ENCODE data around the gene TSPEAR. TPM values are rescaled to one million over a fixed set of nuclear protein-coding genes. Genes with fewer than 3 reads are reported as not detected.

Gene TSPEAR
- total and polyA plus RNA-seq, 9 of the 15 experiments (the other 6 are each of a cell fraction or from before 2014, with no cell fraction given) = not detected

DNA sequence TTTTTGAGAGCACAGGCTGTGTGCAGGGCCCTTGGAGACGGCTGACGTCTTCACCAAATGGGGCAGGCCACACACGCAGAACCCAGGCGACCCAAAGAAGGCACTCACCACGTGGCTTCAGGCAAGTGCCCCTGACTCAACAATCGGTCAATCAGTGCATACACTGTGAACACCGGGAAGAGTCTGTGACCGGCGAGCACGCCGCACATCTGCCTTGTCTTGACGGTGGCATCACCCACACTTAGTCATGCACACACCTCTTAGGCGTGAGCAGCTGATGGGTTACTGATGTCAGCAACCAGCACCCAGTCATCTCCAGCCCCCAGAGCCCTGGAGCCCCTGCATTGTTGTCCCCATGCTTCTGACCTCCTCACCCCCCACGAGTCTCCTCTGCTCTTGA, 261.0 kb downstream of the TSPEAR start:
- DNase-seq (ENCODE audit: extremely low read depth in 1 of 4, low spot score in 3 of 4) = no peak
- no peak for FAIRE-seq
- Histone ChIP-seq H3K9ac (ENCODE audit: insufficient read depth in 1 of 2, low read depth in 2 of 2, low read length in 2 of 2) (no peak overlapping the region), H3K9me1 (ENCODE audit: control insufficient read depth, insufficient read depth, low read length) (no peaks in the 10 kb centered on the region), H4K20me1 (replicated peaks; ENCODE audit: control insufficient read depth, insufficient read depth, low read length) (no peaks in the 10 kb centered on the region), H3K79me2 (ENCODE audit: control insufficient read depth, insufficient read depth, low read length) (no peaks in the 10 kb centered on the region), H3K4me3 (no peak overlapping the region), H3K4me1 (replicated peaks in 1 of 2; ENCODE audit: control insufficient read depth in 2 of 2, insufficient read depth in 2 of 2, low read length in 2 of 2) (peaks cover 0 to 7% of the 10 kb centered on the region in 2 experiments; a peak in 1 of 5 replicates), H3K9me3 (replicated peaks; ENCODE audit: control insufficient read depth, insufficient read depth, low read depth, low read length) (no peaks in the 10 kb centered on the region), H3K27ac (ENCODE audit: extremely low read depth, low read depth, low read length) (no peak overlapping the region), H3K36me3 (ENCODE audit: control insufficient read depth, insufficient read depth, low read length) (no peaks in the 10 kb centered on the region), H2AFZ (ENCODE audit: low read depth, low read length) (no peak overlapping the region), H3K27me3 (ENCODE audit: control insufficient read depth in 2 of 2, insufficient read depth in 2 of 2, low read length in 2 of 2) (peaks cover 42 to 62% of the 10 kb centered on the region in 2 experiments), H3K4me2 (ENCODE audit: insufficient read depth, low read length) (no peak overlapping the region)
- in situ Hi-C loops (cut with MboI) (no loop called here), intact Hi-C loops (cut with micrococcal nuclease) (no loop called here)
- TF ChIP-seq ZNF644 (tag; IDR thresholded peaks at IDR 0.05; ENCODE audit: low read depth) (no peak), PCBP1 (IDR thresholded peaks at IDR 0.05; ENCODE audit: low read depth, low read length, poor library complexity, severe bottlenecking) (no peak), C11orf30 (IDR thresholded peaks at IDR 0.05; ENCODE audit: low read depth) (no peak), ATF7 (IDR thresholded peaks at IDR 0.05) (no peak), ZNF217 (CRISPR knock-in tag; IDR thresholded peaks at IDR 0.05) (no peak), RCOR1 (IDR thresholded peaks at IDR 0.05; ENCODE audit: borderline replicate concordance in 1 of 2, low read depth in 2 of 2, low read length in 2 of 2) (no peak), KDM2B (CRISPR knock-in tag; IDR thresholded peaks at IDR 0.05) (no peak), ARID1B (IDR thresholded peaks at IDR 0.05) (no peak), RUNX1 (IDR thresholded peaks at IDR 0.05; ENCODE audit: low read depth) (no peak), ETV1 (tag; conservative IDR thresholded peaks at IDR 0.05; ENCODE audit: low read depth) (no peak), ZBTB8A (IDR thresholded peaks at IDR 0.05; ENCODE audit: partially characterized antibody) (no peak), SMC3 (conservative IDR thresholded peaks at IDR 0.05; ENCODE audit: insufficient read depth, low read depth, low read length) (no peak)
- TF ChIP-seq, protein P1, sequence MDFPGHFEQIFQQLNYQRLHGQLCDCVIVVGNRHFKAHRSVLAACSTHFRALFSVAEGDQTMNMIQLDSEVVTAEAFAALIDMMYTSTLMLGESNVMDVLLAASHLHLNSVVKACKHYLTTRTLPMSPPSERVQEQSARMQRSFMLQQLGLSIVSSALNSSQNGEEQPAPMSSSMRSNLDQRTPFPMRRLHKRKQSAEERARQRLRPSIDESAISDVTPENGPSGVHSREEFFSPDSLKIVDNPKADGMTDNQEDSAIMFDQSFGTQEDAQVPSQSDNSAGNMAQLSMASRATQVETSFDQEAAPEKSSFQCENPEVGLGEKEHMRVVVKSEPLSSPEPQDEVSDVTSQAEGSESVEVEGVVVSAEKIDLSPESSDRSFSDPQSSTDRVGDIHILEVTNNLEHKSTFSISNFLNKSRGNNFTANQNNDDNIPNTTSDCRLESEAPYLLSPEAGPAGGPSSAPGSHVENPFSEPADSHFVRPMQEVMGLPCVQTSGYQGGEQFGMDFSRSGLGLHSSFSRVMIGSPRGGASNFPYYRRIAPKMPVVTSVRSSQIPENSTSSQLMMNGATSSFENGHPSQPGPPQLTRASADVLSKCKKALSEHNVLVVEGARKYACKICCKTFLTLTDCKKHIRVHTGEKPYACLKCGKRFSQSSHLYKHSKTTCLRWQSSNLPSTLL (IDR thresholded peaks at IDR 0.05) = no peak
- TF ChIP-seq, protein P2, sequence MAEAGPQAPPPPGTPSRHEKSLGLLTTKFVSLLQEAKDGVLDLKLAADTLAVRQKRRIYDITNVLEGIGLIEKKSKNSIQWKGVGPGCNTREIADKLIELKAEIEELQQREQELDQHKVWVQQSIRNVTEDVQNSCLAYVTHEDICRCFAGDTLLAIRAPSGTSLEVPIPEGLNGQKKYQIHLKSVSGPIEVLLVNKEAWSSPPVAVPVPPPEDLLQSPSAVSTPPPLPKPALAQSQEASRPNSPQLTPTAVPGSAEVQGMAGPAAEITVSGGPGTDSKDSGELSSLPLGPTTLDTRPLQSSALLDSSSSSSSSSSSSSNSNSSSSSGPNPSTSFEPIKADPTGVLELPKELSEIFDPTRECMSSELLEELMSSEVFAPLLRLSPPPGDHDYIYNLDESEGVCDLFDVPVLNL (CRISPR knock-in tag; IDR thresholded peaks at IDR 0.05; ENCODE audit: low read depth) = no peak
- ChIA-PET CTCF (ENCODE audit: low intra/inter-chr PET ratio) (no interaction called here), POLR2A (interaction anchor here (0.6 kb wide), 1 partner anchor 80 kb away, joined by 3 read pairs; no protein-coding TSS in a partner anchor)
- no TSS peak for BruUV-seq (replicated peaks)
- 1% methylated on average over 14 of the region's 14 CpGs for WGBS (ENCODE audit: insufficient coverage, low coverage, missing lambda C conversion rate)
- no peak for ATAC-seq
